K562 (cell line): ENCODE results near the gene KDM4C. TPM values are rescaled to one million over a fixed set of nuclear protein-coding genes. Genes with fewer than 3 reads are reported as not detected.

Experiments used
- ATAC-seq: fragments of 200-7000 bp; cut with Tn5 transposase; 3 replicates; pipeline ENCODE4 v1.9.1; 2020; ENCODE audit warnings: moderate library complexity
- BruUV-seq: library from RNA; stranded (reverse); fragments of 400-500 nt; replicated peaks from 2 replicates; lab custom pipeline; 2021; lab: Mats Ljungman, UMichigan
- CTCF ChIA-PET: fragments of 300-600 bp; formaldehyde crosslinking; extraction: SDS; loops from one replicate; lab custom pipeline; 2021; ENCODE audit warnings: low intra/inter-chr PET ratio; lab: Yijun Ruan, JAX
- POLR2A ChIA-PET: fragments of 300-600, 350-650 bp; sonication (Branson Sonifier 250); formaldehyde crosslinking; extraction: SDS; loops from one replicate; lab custom pipeline; 2021; ENCODE audit warnings: antibody characterized with exemption, inconsistent platforms; lab: Yijun Ruan, JAX
- DNase-seq, 4 experiments: peaks; one replicate each; pipeline versions ENCODE4 v3.0.0 to v3.0.0-alpha.2; 2011 to 2018; ENCODE audit warnings: low spot score in 3 of 4, mixed read lengths in 3 of 4; ENCODE audit errors: extremely low read depth in 1 of 4
- FAIRE-seq: peaks from 2 replicates; lab custom pipeline; 2011; peaks lifted over from hg19 to GRCh38; lab: Jason Lieb, UNC
- H2AFZ ChIP-seq: 2 replicates; pipeline ENCODE4 v1.6.0; 2011; ENCODE audit warnings: low read depth, low read length, control low read depth, inconsistent platforms
- H3K27ac ChIP-seq: fragments of 200-600 bp; 3 replicates; pipeline ENCODE4 v1.8.0; 2011; ENCODE audit warnings: low read depth, mild to moderate bottlenecking, control low read depth, inconsistent platforms, low read length, moderate library complexity, mixed read lengths; ENCODE audit errors: extremely low read depth
- H3K27me3 ChIP-seq, 2 experiments: fragments of 300-600 bp in 1 of 2; 2 replicates in 1 of 2; 3 replicates in 1 of 2; pipeline versions ENCODE4 v1.6.0 to v1.8.0; 2011; ENCODE audit warnings: inconsistent platforms in 2 of 2, low read length in 2 of 2, mild to moderate bottlenecking in 1 of 2, mixed read lengths in 1 of 2, moderate library complexity in 1 of 2; ENCODE audit not compliant: control insufficient read depth in 2 of 2, insufficient read depth in 2 of 2
- H3K36me3 ChIP-seq: fragments of 300-600 bp; 3 replicates; pipeline ENCODE4 v1.8.0; 2011; ENCODE audit warnings: mild to moderate bottlenecking, low read length, inconsistent platforms; ENCODE audit not compliant: control insufficient read depth, insufficient read depth
- H3K4me1 ChIP-seq, 2 experiments: fragments of 200-600 bp in 1 of 2; replicated peaks in 1 of 2; 2 replicates in 1 of 2; 3 replicates in 1 of 2; pipeline versions ENCODE4 v1.5.1 to v1.8.0; 2011; ENCODE audit warnings: inconsistent platforms in 2 of 2, low read length in 2 of 2, mild to moderate bottlenecking in 1 of 2, mixed read lengths in 1 of 2, moderate library complexity in 1 of 2; ENCODE audit not compliant: control insufficient read depth in 2 of 2, insufficient read depth in 2 of 2
- H3K4me2 ChIP-seq: 2 replicates; pipeline ENCODE4 v1.6.1; 2011; ENCODE audit warnings: low read length, control low read depth, inconsistent platforms, mixed read lengths; ENCODE audit not compliant: insufficient read depth
- H3K4me3 ChIP-seq: fragments of 200-600 bp; sonication (generic), shearing (Covaris generic); 2 replicates; pipeline ENCODE4 v1.5.1; 2016; ENCODE audit warnings: control low read depth, inconsistent platforms
- H3K79me2 ChIP-seq: fragments of 200-600 bp; 3 replicates; pipeline ENCODE4 v1.8.0; 2011; ENCODE audit warnings: low read length, inconsistent platforms; ENCODE audit not compliant: control insufficient read depth, insufficient read depth
- H3K9ac ChIP-seq, 2 experiments: 2 replicates each; pipeline versions ENCODE4 v1.6.0 to v1.6.1; 2011; ENCODE audit warnings: low read depth in 2 of 2, low read length in 2 of 2, control low read depth in 1 of 2, inconsistent platforms in 1 of 2, mild to moderate bottlenecking in 1 of 2, mixed read lengths in 1 of 2; ENCODE audit not compliant: insufficient read depth in 1 of 2
- H3K9me1 ChIP-seq: one replicate; pipeline ENCODE4 v1.6.0; 2011; ENCODE audit warnings: inconsistent platforms, mild to moderate bottlenecking, low read length, moderate library complexity; ENCODE audit not compliant: control insufficient read depth, insufficient read depth
- H3K9me3 ChIP-seq: replicated peaks from 2 replicates; pipeline ENCODE4 v1.5.1; 2011; ENCODE audit warnings: low read depth, low read length, inconsistent platforms; ENCODE audit not compliant: control insufficient read depth, insufficient read depth
- H4K20me1 ChIP-seq: replicated peaks from 2 replicates; pipeline ENCODE4 v1.6.1; 2011; ENCODE audit warnings: low read length, inconsistent platforms, mixed read lengths; ENCODE audit not compliant: control insufficient read depth, insufficient read depth
- CBFA2T2 ChIP-seq: fragments of 450-650 bp; conservative IDR thresholded peaks from 2 replicates; pipeline ENCODE4 v1.6.1; 2017; ENCODE audit warnings: mild to moderate bottlenecking
- CBX5 ChIP-seq: IDR thresholded peaks from 2 replicates; pipeline ENCODE4 v1.6.1; 2014; ENCODE audit warnings: low read depth, borderline replicate concordance
- E2F4 ChIP-seq: sonication (generic); formaldehyde crosslinking; IDR thresholded peaks from 2 replicates; pipeline ENCODE4 v1.8.0; 2022; ENCODE audit warnings: mild to moderate bottlenecking, low read depth, missing genetic modification reagents
- EHMT2 ChIP-seq: fragments of 450-650 bp; IDR thresholded peaks from 2 replicates; pipeline ENCODE4 v1.6.1; 2018; ENCODE audit warnings: antibody characterized with exemption
- GATAD2A ChIP-seq: fragments of 450-650 bp; IDR thresholded peaks from 2 replicates; pipeline ENCODE4 v1.6.1; 2017
- HBP1 ChIP-seq: fragments of 450-650 bp; formaldehyde crosslinking; IDR thresholded peaks from 2 replicates; pipeline ENCODE4 v1.4.0; 2022; ENCODE audit warnings: missing genetic modification characterization
- IRF2 ChIP-seq: sonication (generic); formaldehyde crosslinking; IDR thresholded peaks from 2 replicates; pipeline ENCODE4 v1.8.1; 2022; ENCODE audit warnings: mild to moderate bottlenecking, missing genetic modification reagents
- MTA2 ChIP-seq: fragments of 450-650 bp; IDR thresholded peaks from 2 replicates; pipeline ENCODE4 v1.6.1; 2016; ENCODE audit warnings: low read depth
- NCOA1 ChIP-seq: fragments of 450-650 bp; IDR thresholded peaks from 2 replicates; pipeline ENCODE4 v1.6.1; 2016; ENCODE audit warnings: low read depth
- PRMT5 ChIP-seq: sonication (generic); formaldehyde crosslinking; IDR thresholded peaks from 2 replicates; pipeline ENCODE4 v1.5.0; 2020; ENCODE audit warnings: missing genetic modification reagents
- RFX1 ChIP-seq: fragments of 450-650 bp; IDR thresholded peaks from 2 replicates; pipeline ENCODE4 v1.6.1; 2016; ENCODE audit warnings: mild to moderate bottlenecking, moderate library complexity
- SRSF1 ChIP-seq: fragments of 200-400 bp; formaldehyde crosslinking; IDR thresholded peaks from 2 replicates; pipeline ENCODE4 v1.6.1; 2017; ENCODE audit warnings: mild to moderate bottlenecking, low read depth, low read length, moderate library complexity
- TEAD2 ChIP-seq: fragments of 450-650 bp; IDR thresholded peaks from 2 replicates; pipeline ENCODE4 v1.6.1; 2016; ENCODE audit warnings: missing genetic modification characterization, control low read depth, missing compliant biosample characterization
- USF1 ChIP-seq: sonication (generic); formaldehyde crosslinking; IDR thresholded peaks from 2 replicates; pipeline ENCODE4 v1.9.0; 2022; ENCODE audit warnings: mild to moderate bottlenecking, missing genetic modification reagents
- ZBTB43 ChIP-seq: sonication (generic); formaldehyde crosslinking; IDR thresholded peaks from 2 replicates; pipeline ENCODE4 v1.8.0; 2023; ENCODE audit warnings: mild to moderate bottlenecking, missing genetic modification reagents
- ZEB2 ChIP-seq: fragments of 450-650 bp; IDR thresholded peaks from 2 replicates; pipeline ENCODE4 v1.6.1; 2016
- ZNF551 ChIP-seq: fragments of 250-450 bp; sonication (Bioruptor Pico); IDR thresholded peaks from 2 replicates; pipeline ENCODE4 v1.5.0; 2021; ENCODE audit warnings: mild to moderate bottlenecking, moderate library complexity
- WGBS: fragments of 100-300 bp; shearing (Covaris generic); methylation state at CpG from one replicate; pipeline ENCODE4 v1.1.6; 2016; ENCODE audit warnings: low coverage, mixed read lengths; ENCODE audit not compliant: insufficient coverage; ENCODE audit errors: missing lambda C conversion rate; 5-methylcytosine and 5-hydroxymethylcytosine counted together
- in situ Hi-C: fragments of 300-500 bp; cut with MboI; formaldehyde crosslinking; loops from 4 replicates; pipeline ENCODE4 v1.15.0; 2018; ENCODE audit warnings: inconsistent platforms, mixed read lengths
- intact Hi-C: fragments of 100-400 bp; cut with micrococcal nuclease; formaldehyde crosslinking; loops from 2 replicates; pipeline ENCODE4 v1.14.2; 2022
- polyA plus RNA-seq, 8 experiments: library from polyadenylated mRNA; depleted of rRNA in 4 of 8; stranded (reverse) in 5 of 8; unstranded in 3 of 8; fragments of >200 nt; fragmentation: Nextera tagmentation in 2 of 8; fragmentation: Illumina TruSeq in 1 of 8; extraction: Ambion mirVana in 2 of 8; extraction: Trizol in 1 of 8; gene quantifications; 2 replicates each; pipeline versions ENCODE4 v1.2.1 to v1.2.3, GENCODE V29; 2011 to 2014; ENCODE audit warnings: inconsistent platforms in 1 of 8, missing spikeins in 1 of 8
- total RNA-seq, 7 experiments: library from RNA; depleted of rRNA in 6 of 7; stranded (reverse); fragments of >200 nt in 6 of 7; fragmentation: Illumina TruSeq in 2 of 7; extraction: Trizol in 2 of 7; gene quantifications; 2 replicates each; pipeline versions ENCODE4 v1.2.1 to v1.2.3, GENCODE V29; 2011 to 2021; ENCODE audit warnings: low replicate concordance in 1 of 7
- TF ChIP-seq, protein P1 (sequence below): fragments of 450-650 bp; formaldehyde crosslinking; IDR thresholded peaks from 2 replicates; pipeline ENCODE4 v1.4.0; 2020; ENCODE audit warnings: mild to moderate bottlenecking, moderate library complexity

KDM4C gene
- total and polyA plus RNA-seq, 9 of the 15 experiments (the other 6 are each of a cell fraction or from before 2014, with no cell fraction given) = 5.4 to 17.0 (median 12.6) TPM

DNA sequence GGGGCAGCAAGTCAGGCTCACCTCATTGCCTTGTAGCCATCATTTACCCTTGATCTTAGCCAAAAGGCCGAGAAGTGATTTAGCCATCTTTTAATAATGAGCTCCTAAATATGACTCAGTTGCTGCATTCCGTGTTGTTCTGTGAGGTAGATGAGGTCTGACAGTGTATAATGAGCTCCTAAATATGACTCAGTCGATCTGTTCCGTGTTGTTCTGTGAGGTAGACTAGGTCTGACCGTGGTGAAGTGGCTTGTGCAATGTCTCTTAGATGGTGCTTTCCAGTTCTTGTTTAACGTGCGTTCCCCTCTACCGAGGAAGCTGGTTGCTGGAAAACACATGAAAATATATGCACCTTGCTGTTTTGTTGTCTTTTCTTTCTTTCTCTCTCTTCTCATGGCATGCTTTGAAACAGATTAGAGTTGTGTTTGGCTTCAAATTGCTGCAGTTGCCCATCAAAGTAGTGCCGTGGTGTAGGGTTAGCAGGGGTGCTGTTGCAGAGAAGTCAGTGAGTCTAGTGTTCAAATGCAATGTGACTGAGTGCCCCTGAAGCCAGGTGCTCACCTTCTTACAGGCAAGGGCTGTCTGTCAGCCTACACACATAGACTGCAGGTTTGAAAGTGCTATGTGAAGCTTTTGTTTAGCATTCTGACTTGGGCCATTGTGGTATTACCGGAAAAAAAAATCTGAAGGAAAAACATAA, 118.6 kb downstream of the KDM4C start:
- TF ChIP-seq ZBTB43 (CRISPR knock-in tag) (no peak), EHMT2 (no peak), GATAD2A (no peak), CBX5 (no peak), CBFA2T2 (no peak), E2F4 (CRISPR knock-in tag) (no peak), ZEB2 (no peak), HBP1 (no peak), RFX1 (no peak), PRMT5 (CRISPR knock-in tag) (no peak), NCOA1 (no peak), IRF2 (CRISPR knock-in tag) (no peak), SRSF1 (no peak), ZNF551 (CRISPR knock-in tag) (no peak), USF1 (no peak), TEAD2 (tag) (no peak), MTA2 (no peak)
- TF ChIP-seq, protein P1, sequence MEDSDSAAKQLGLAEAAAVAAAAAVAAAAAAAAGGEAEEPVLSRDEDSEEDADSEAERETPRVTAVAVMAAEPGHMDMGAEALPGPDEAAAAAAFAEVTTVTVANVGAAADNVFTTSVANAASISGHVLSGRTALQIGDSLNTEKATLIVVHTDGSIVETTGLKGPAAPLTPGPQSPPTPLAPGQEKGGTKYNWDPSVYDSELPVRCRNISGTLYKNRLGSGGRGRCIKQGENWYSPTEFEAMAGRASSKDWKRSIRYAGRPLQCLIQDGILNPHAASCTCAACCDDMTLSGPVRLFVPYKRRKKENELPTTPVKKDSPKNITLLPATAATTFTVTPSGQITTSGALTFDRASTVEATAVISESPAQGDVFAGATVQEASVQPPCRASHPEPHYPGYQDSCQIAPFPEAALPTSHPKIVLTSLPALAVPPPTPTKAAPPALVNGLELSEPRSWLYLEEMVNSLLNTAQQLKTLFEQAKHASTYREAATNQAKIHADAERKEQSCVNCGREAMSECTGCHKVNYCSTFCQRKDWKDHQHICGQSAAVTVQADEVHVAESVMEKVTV (CRISPR knock-in tag) = no peak
- no peaks in the 10 kb centered on the region for H3K27me3 ChIP-seq
- FAIRE-seq = no peak
- H3K9me1 ChIP-seq = no peaks in the 10 kb centered on the region
- no peak overlapping the region for H3K9ac ChIP-seq
- no peaks in the 10 kb centered on the region for H3K36me3 ChIP-seq
- in situ Hi-C loops (no loop called here), intact Hi-C loops (no loop called here)
- no peaks in the 10 kb centered on the region; a peak in 1 of 5 replicates for H3K4me1 ChIP-seq
- no peak overlapping the region for H3K27ac ChIP-seq
- POLR2A ChIA-PET = no interaction called here
- no peak overlapping the region for H3K4me2 ChIP-seq
- no peaks in the 10 kb centered on the region for H4K20me1 ChIP-seq
- H3K9me3 ChIP-seq = no peaks in the 10 kb centered on the region
- no peak overlapping the region for H3K4me3 ChIP-seq
- ATAC-seq = no peak
- 88% methylated on average over 10 of the region's 10 CpGs for WGBS
- no TSS peak for BruUV-seq
- CTCF ChIA-PET = no interaction called here
- no peak for DNase-seq
- H3K79me2 ChIP-seq = no peaks in the 10 kb centered on the region; the same call in 2 of the 3 replicates
- no peak overlapping the region for H2AFZ ChIP-seq
